Activated T-helper 1 cell treated with Interleukin-2 at 50 U/mL for 16 hours (primary cell): ENCODE data around the gene OPHN1.
"Not testable (repeated sequence)": the region's sequence is repeated elsewhere in the genome, so short reads cannot be mapped to it uniquely, and the experiment has no call there.

ENCODE experiments used
- DNase-seq: peaks from one replicate; pipeline ENCODE4 v3.0.0-alpha.2; 2020; ENCODE audit warnings: low read depth

Gene OPHN1

GRCh38 chrX:68163441-68163840 lies 269.9 kb downstream of the OPHN1 start:
- no peak for DNase-seq

GRCh38 chrX:68147848-68148247 lies 285.4 kb downstream of the OPHN1 start:
- DNase-seq: no peak

GRCh38 chrX:68146054-68146453 lies 287.2 kb downstream of the OPHN1 start:
- no peak for DNase-seq

GRCh38 chrX:68139791-68140190 lies 293.5 kb downstream of the OPHN1 start:
- no peak for DNase-seq

- no peak for DNase-seq
Measured at GRCh38 chrX:68133181-68133580, 300.1 kb downstream of the OPHN1 start.

GRCh38 chrX:68132749-68133148 lies 300.5 kb downstream of the OPHN1 start:
- DNase-seq: no peak

GRCh38 chrX:68121835-68122234 lies 311.5 kb downstream of the OPHN1 start:
- DNase-seq: no peak

GRCh38 chrX:68121371-68121770 lies 311.9 kb downstream of the OPHN1 start:
- DNase-seq: no peak

GRCh38 chrX:68115371-68115770 lies 317.9 kb downstream of the OPHN1 start:
- no peak for DNase-seq

GRCh38 chrX:68114573-68115129 lies 318.6 kb downstream of the OPHN1 start:
- DNase-seq: no peak

- no peak for DNase-seq
Measured at GRCh38 chrX:68113837-68114572, 319.3 kb downstream of the OPHN1 start.

- DNase-seq: no peak
Measured at GRCh38 chrX:68112321-68112720, 321.0 kb downstream of the OPHN1 start.

- DNase-seq: no peak
Measured at GRCh38 chrX:68109162-68109561, 324.1 kb downstream of the OPHN1 start.

- no peak for DNase-seq
Measured at GRCh38 chrX:68098431-68098830, 334.9 kb downstream of the OPHN1 start.

- DNase-seq: no peak
Measured at GRCh38 chrX:68090266-68090665, 343.0 kb downstream of the OPHN1 start.

- no peak for DNase-seq
Measured at GRCh38 chrX:68087526-68087925, 345.8 kb downstream of the OPHN1 start.

- DNase-seq: no peak
Measured at GRCh38 chrX:68086709-68087108, 346.6 kb downstream of the OPHN1 start.

GRCh38 chrX:68084765-68085164 lies 348.5 kb downstream of the OPHN1 start:
- no peak for DNase-seq

- no peak for DNase-seq
Measured at GRCh38 chrX:68083510-68083909, 349.8 kb downstream of the OPHN1 start.

GRCh38 chrX:68079961-68080360 lies 353.3 kb downstream of the OPHN1 start:
- no peak for DNase-seq

GRCh38 chrX:68078801-68079200 lies 354.5 kb downstream of the OPHN1 start:
- not testable (repeated sequence) for DNase-seq

- no peak for DNase-seq
Measured at GRCh38 chrX:68077378-68077777, 355.9 kb downstream of the OPHN1 start.

- DNase-seq: no peak
Measured at GRCh38 chrX:68072041-68072440, 361.3 kb downstream of the OPHN1 start.

GRCh38 chrX:68070119-68070518 lies 363.2 kb downstream of the OPHN1 start:
- not testable (repeated sequence) for DNase-seq
